Measurements from ENCODE around the gene ACADSB.
A peak's percentile ranks its signal among the peaks of the same experiment; 100 is the strongest.

The ACADSB gene

GRCh38 chr10:122995936-122996335 lies 12.9 kb upstream of the ACADSB start:
- no peaks in the 10 kb centered on the region for H3K27me3 ChIP-seq (replicated peaks; ENCODE audit: control insufficient read depth, insufficient read depth, low read length)
- DNase-seq (ENCODE audit: extremely low read depth, insufficient read length) = no peak

GRCh38 chr10:122997864-122998263 lies 10.9 kb upstream of the ACADSB start:
- TF ChIP-seq CTCF (IDR thresholded peaks at IDR 0.05; ENCODE audit: insufficient read depth, low read length, poor library complexity, severe bottlenecking) = no peak
- no peak for DNase-seq (ENCODE audit: extremely low read depth, insufficient read length)
- Histone ChIP-seq H3K4me3 (replicated peaks; ENCODE audit: low read depth, low read length) (peak overlapping the region; percentile 29), H3K27me3 (replicated peaks; ENCODE audit: control insufficient read depth, insufficient read depth, low read length) (no peaks in the 10 kb centered on the region), H3K36me3 (ENCODE audit: control insufficient read depth, insufficient read depth, low read length) (peaks cover 4% of the 10 kb centered on the region)

More at GRCh38 chr10:122995936-122996335, 12.9 kb upstream of the ACADSB start:
- TF ChIP-seq CTCF (IDR thresholded peaks at IDR 0.05; ENCODE audit: insufficient read depth, low read length, poor library complexity, severe bottlenecking) = no peak
- Histone ChIP-seq H3K4me3 (replicated peaks; ENCODE audit: low read depth, low read length) (no peak overlapping the region), H3K36me3 (ENCODE audit: control insufficient read depth, insufficient read depth, low read length) (peaks cover 4% of the 10 kb centered on the region)

- no peaks in the 10 kb centered on the region for H3K27me3 ChIP-seq (replicated peaks; ENCODE audit: control insufficient read depth, insufficient read depth, low read length)
- H3K4me3 ChIP-seq (replicated peaks; ENCODE audit: low read depth, low read length) = peak overlapping the region; percentile 29
- TF ChIP-seq CTCF (IDR thresholded peaks at IDR 0.05; ENCODE audit: insufficient read depth, low read length, poor library complexity, severe bottlenecking) = no peak
- DNase-seq (ENCODE audit: extremely low read depth, insufficient read length) = no peak
- H3K36me3 ChIP-seq (ENCODE audit: control insufficient read depth, insufficient read depth, low read length) = peaks cover 4% of the 10 kb centered on the region
Observed at GRCh38 chr10:122998360-122998917, 10.4 kb upstream of the ACADSB start.

GRCh38 chr10:122998934-122999333 lies 9.9 kb upstream of the ACADSB start:
- H3K36me3 ChIP-seq (ENCODE audit: control insufficient read depth, insufficient read depth, low read length) = peaks cover 4% of the 10 kb centered on the region
- no peak for TF ChIP-seq CTCF (IDR thresholded peaks at IDR 0.05; ENCODE audit: insufficient read depth, low read length, poor library complexity, severe bottlenecking)
- DNase-seq (ENCODE audit: extremely low read depth, insufficient read length) = no peak

GRCh38 chr10:122999347-122999746 lies 9.5 kb upstream of the ACADSB start:
- DNase-seq (ENCODE audit: extremely low read depth, insufficient read length) = no peak
- H3K36me3 ChIP-seq (ENCODE audit: control insufficient read depth, insufficient read depth, low read length) = peaks cover 2% of the 10 kb centered on the region
- H3K27me3 ChIP-seq (replicated peaks; ENCODE audit: control insufficient read depth, insufficient read depth, low read length) = no peaks in the 10 kb centered on the region
- TF ChIP-seq CTCF (IDR thresholded peaks at IDR 0.05; ENCODE audit: insufficient read depth, low read length, poor library complexity, severe bottlenecking) = no peak
- no peak overlapping the region for H3K4me3 ChIP-seq (replicated peaks; ENCODE audit: low read depth, low read length)

More at GRCh38 chr10:122998934-122999333, 9.9 kb upstream of the ACADSB start:
- no peaks in the 10 kb centered on the region for H3K27me3 ChIP-seq (replicated peaks; ENCODE audit: control insufficient read depth, insufficient read depth, low read length)
- H3K4me3 ChIP-seq (replicated peaks; ENCODE audit: low read depth, low read length) = no peak overlapping the region

- Histone ChIP-seq H3K27me3 (replicated peaks; ENCODE audit: control insufficient read depth, insufficient read depth, low read length) (no peaks in the 10 kb centered on the region), H3K36me3 (ENCODE audit: control insufficient read depth, insufficient read depth, low read length) (peaks cover 2% of the 10 kb centered on the region), H3K4me3 (replicated peaks; ENCODE audit: low read depth, low read length) (no peak overlapping the region)
- DNase-seq (ENCODE audit: extremely low read depth, insufficient read length) = no peak
- TF ChIP-seq CTCF (IDR thresholded peaks at IDR 0.05; ENCODE audit: insufficient read depth, low read length, poor library complexity, severe bottlenecking) = no peak
Observed at GRCh38 chr10:123000155-123000554, 8.7 kb upstream of the ACADSB start.
